NCI-H2081 treated with DMSO at 0.1 percent for 48 hours (cell line): ENCODE data around the gene PTPRA.

ENCODE experiments used
- DNase-seq: peaks from one replicate; lab custom pipeline; 2025; lab: John Stamatoyannopoulos, UW

The PTPRA gene

GRCh38 chr20:3077618-3078134 is 204.4 kb downstream of the PTPRA start:
- DNase-seq: no peak

DNA sequence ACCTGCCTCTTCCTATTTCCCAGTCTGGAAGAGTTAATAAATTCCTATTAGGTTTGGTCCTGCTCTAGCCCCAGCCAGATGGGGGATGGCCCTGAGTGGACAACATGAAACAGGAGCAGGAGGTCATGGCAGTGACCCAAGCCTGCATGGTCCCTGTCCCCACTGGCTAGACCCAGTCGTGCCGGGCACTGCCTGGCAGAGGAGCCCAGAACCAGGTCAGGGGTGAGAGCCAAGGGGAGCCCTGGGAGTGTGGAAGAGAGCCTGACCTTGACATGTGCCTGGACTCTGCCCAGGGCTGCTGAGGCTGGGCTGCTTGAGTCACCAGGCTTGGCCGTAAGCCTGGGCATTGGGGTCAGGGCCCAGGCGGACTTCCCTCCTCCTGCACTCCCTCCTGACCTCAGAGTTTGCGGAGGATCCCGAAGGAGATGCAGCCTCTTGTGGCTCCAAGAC is 207.7 kb downstream of the PTPRA start:
- no peak for DNase-seq

DNA sequence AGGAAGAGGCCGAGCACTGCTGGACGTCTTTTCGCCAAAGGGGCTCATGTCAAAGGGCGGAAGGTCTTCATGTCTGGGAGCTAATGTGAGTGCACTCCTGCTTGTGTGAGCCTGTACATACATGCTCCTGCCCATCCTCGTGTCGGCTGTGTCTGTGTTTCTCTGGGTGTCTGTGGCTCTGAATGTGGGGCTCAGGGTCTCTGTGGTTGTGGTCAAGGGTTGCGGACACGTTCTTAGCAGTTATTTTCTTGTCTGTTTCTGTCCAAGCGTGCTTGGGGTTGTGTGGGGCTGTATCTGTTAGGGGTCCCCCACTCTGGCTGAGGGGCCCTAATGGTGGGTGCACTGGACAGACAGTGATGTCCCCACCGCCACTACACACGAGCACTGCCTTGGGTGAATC is 208.4 kb downstream of the PTPRA start:
- no peak for DNase-seq

DNA sequence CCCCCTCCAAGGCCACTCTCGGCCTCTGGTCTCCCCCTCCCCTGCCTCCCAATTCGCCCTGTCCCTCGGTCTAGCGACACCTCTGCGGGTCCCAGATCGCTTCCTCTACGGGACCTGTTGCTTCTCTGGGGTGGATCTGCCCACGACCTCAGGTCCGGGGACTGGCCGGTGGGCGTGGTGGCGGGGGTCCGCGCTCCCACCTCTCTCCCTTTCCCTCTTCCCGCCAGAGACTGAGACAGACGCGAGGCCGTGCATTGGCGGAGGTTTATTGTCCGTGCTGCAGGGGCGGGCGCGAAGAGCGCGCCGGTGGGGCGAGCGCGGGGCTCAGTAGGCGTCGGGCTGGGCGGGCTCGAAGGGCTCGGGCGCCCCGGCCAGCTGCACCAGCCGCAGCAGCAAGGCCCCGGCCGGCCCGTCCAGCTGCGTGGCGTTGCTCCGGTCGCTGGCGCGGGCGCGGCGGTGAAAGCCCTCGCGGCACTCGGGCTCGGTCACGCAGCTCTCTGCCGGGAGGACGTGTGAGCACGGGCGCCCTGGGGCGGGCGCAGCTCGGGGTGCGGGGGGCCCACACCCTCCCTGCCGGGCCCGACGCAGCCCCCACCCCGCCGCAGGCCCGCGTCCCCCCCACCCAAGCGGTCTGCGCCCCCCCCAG is 209.1 kb downstream of the PTPRA start:
- DNase-seq: no peak

GRCh38 chr20:3082955-3083952 is 210.0 kb downstream of the PTPRA start:
- DNase-seq: no peak

GRCh38 chr20:3084283-3084985 is 211.2 kb downstream of the PTPRA start, which contains the start of gene AVP:
Gene AVP, minus strand, starts transcription at chr20:3084724. Its CDS starts 50 bp downstream, at chr20:3084674.
- no peak for DNase-seq

- DNase-seq: no peak
Observed at GRCh38 chr20:3084986-3085360, 211.7 kb downstream of the PTPRA start.

DNA sequence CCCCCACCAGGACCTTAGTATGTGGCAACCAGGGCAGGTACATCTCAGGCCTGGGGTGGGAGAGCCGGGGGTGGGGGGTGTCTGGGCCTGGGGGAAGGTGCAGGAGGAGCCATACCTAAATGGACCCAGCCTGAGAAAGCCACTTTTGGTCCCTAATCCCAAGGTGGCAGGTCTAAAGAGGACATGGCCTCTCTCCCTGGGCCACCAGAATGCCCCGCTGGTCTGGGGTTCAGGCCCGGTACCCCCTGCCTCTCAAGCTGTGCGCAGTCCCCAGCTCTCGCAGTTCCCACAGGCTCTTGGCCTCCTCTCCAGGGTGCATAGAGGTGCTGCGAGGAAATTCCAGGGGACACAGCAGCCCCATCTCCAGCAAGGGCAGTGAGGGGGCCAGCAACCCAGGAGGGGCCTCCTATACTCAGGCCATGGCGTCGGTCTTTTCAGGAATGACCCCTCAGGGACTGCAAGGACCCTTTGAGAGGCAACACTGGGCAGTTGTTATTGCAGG is 212.3 kb downstream of the PTPRA start:
- no peak for DNase-seq

GRCh38 chr20:3088031-3088430 is 214.8 kb downstream of the PTPRA start:
- no peak for DNase-seq
